HEK293T (cell line): ENCODE data around the gene PSMD5.
A peak's percentile ranks its signal among the peaks of the same experiment; 100 is the strongest.

Experiments
- CTCF ChIA-PET: fragments of 350-600 bp; formaldehyde crosslinking; extraction: SDS; loops from one replicate; lab custom pipeline; 2021; ENCODE audit warnings: antibody characterized with exemption, inconsistent platforms; lab: Yijun Ruan, JAX
- POLR2A ChIA-PET: fragments of 350-600 bp; formaldehyde crosslinking; extraction: SDS; loops from one replicate; lab custom pipeline; 2020; ENCODE audit warnings: antibody characterized with exemption, inconsistent platforms; lab: Yijun Ruan, JAX
- DNase-seq: peaks from one replicate; pipeline ENCODE4 v3.0.0; 2012; ENCODE audit warnings: mixed read lengths; ENCODE audit errors: extremely low spot score
- ARNT ChIP-seq: fragments of 450-650 bp; IDR thresholded peaks from 2 replicates; pipeline ENCODE4 v1.6.1; 2017; ENCODE audit warnings: mild to moderate bottlenecking
- BHLHE40 ChIP-seq: fragments of 450-650 bp; IDR thresholded peaks from 2 replicates; pipeline ENCODE4 v1.6.1; 2016; ENCODE audit warnings: mild to moderate bottlenecking, moderate library complexity, borderline replicate concordance
- CTBP1 ChIP-seq: fragments of 450-650 bp; IDR thresholded peaks from 2 replicates; pipeline ENCODE4 v1.6.1; 2016; ENCODE audit warnings: borderline replicate concordance
- ELF4 ChIP-seq: fragments of 450-650 bp; IDR thresholded peaks from 2 replicates; pipeline ENCODE4 v1.6.1; 2017; ENCODE audit warnings: antibody characterized with exemption
- FOXA1 ChIP-seq: fragments of 450-650 bp; IDR thresholded peaks from 2 replicates; pipeline ENCODE4 v1.6.1; 2016; ENCODE audit warnings: mild to moderate bottlenecking
- FOXK2 ChIP-seq: fragments of 450-650 bp; IDR thresholded peaks from 2 replicates; pipeline ENCODE4 v1.6.1; 2016; ENCODE audit warnings: mild to moderate bottlenecking
- FOXM1 ChIP-seq: fragments of 450-650 bp; IDR thresholded peaks from 2 replicates; pipeline ENCODE4 v1.6.1; 2017; ENCODE audit warnings: mild to moderate bottlenecking, borderline replicate concordance
- HDGF ChIP-seq: fragments of 450-650 bp; IDR thresholded peaks from 2 replicates; pipeline ENCODE4 v1.6.1; 2017; ENCODE audit warnings: antibody characterized with exemption, borderline replicate concordance
- L3MBTL2 ChIP-seq: fragments of 450-650 bp; conservative IDR thresholded peaks from 2 replicates; pipeline ENCODE4 v1.6.1; 2016; ENCODE audit warnings: mild to moderate bottlenecking
- LEF1 ChIP-seq: fragments of 450-650 bp; IDR thresholded peaks from 2 replicates; pipeline ENCODE4 v1.6.1; 2017; ENCODE audit warnings: mild to moderate bottlenecking, borderline replicate concordance
- NFRKB ChIP-seq: fragments of 450-650 bp; IDR thresholded peaks from 2 replicates; pipeline ENCODE4 v1.6.1; 2016; ENCODE audit warnings: mild to moderate bottlenecking, moderate library complexity
- PKNOX1 ChIP-seq: fragments of 450-650 bp; IDR thresholded peaks from 2 replicates; pipeline ENCODE4 v1.6.1; 2016
- SP1 ChIP-seq: fragments of 450-650 bp; IDR thresholded peaks from 2 replicates; pipeline ENCODE4 v1.6.1; 2017
- SUZ12 ChIP-seq: fragments of 450-650 bp; IDR thresholded peaks from 2 replicates; pipeline ENCODE4 v1.6.1; 2016; ENCODE audit warnings: mild to moderate bottlenecking
- TARDBP ChIP-seq: fragments of 450-650 bp; IDR thresholded peaks from 2 replicates; pipeline ENCODE4 v1.6.1; 2016
- ZNF384 ChIP-seq: fragments of 450-650 bp; IDR thresholded peaks from 2 replicates; pipeline ENCODE4 v1.6.1; 2016

PSMD5 gene

GRCh38 chr9:120868676-120869359, 26.1 kb upstream of the PSMD5 start:
- TF ChIP-seq L3MBTL2 = peak; percentile 77
- TF ChIP-seq LEF1 = no peak
- 0 out of 2 replicates have a peak, but pooled peaks have one; percentile 41 for TF ChIP-seq FOXM1
- 0 out of 2 replicates have a peak, but pooled peaks have one; percentile 29 for TF ChIP-seq SP1
- no peak for TF ChIP-seq NFRKB
- ChIA-PET CTCF (interaction anchor here (0.6 to 1.2 kb wide), 2 partner anchors 11 to 68 kb away, joined by 3 to 6 read pairs; no protein-coding TSS in a partner anchor), POLR2A (interaction anchor here (1.1 to 3.4 kb wide), 2 partner anchors 57 to 75 kb away, joined by 3 to 15 read pairs; partner anchors contain the start of gene FBXW2)
- DNase-seq = peak; percentile 96

GRCh38 chr9:120868339-120868675, 25.6 kb upstream of the PSMD5 start:
- ChIA-PET CTCF (no interaction called here), POLR2A (interaction anchor here (0.7 to 3.4 kb wide), 3 partner anchors 9 to 75 kb away, joined by 3 to 15 read pairs (median 3); partner anchors contain the start of gene FBXW2)
- no peak for DNase-seq
- no peak for TF ChIP-seq ELF4
- TF ChIP-seq L3MBTL2 = peak; percentile 80
- TF ChIP-seq LEF1 = no peak

GRCh38 chr9:120867676-120868338, 25.1 kb upstream of the PSMD5 start:
- TF ChIP-seq ELF4 (no peak), ARNT (no peak), FOXM1 (no peak), NFRKB (no peak), FOXA1 (no peak), LEF1 (no peak), CTBP1 (no peak), L3MBTL2 (no peak), ZNF384 (no peak), HDGF (no peak), BHLHE40 (no peak), SUZ12 (no peak), FOXK2 (no peak), SP1 (no peak)
- no peak for DNase-seq
- ChIA-PET POLR2A (interaction anchor here (0.7 to 3.4 kb wide), 3 partner anchors 8 to 74 kb away, joined by 3 to 15 read pairs (median 3); partner anchors contain the start of gene FBXW2), CTCF (no interaction called here)

GRCh38 chr9:120866651-120867050, 23.9 kb upstream of the PSMD5 start:
- CTCF ChIA-PET = no interaction called here
- POLR2A ChIA-PET = interaction anchor here (3.4 kb wide), 1 partner anchor 73 kb away, joined by 15 read pairs; the partner anchor contains the start of gene FBXW2
- DNase-seq = no peak
- no peak for TF ChIP-seq ZNF384
- TF ChIP-seq CTBP1 = no peak
- TF ChIP-seq FOXA1 = no peak
- TF ChIP-seq ARNT = no peak
- no peak for TF ChIP-seq BHLHE40
- TF ChIP-seq ELF4 = no peak
- no peak for TF ChIP-seq HDGF
- no peak for TF ChIP-seq SP1
- TF ChIP-seq NFRKB = no peak
- no peak for TF ChIP-seq FOXM1
- TF ChIP-seq LEF1 = no peak
- TF ChIP-seq PKNOX1 = no peak
- TF ChIP-seq FOXK2 = no peak
- TF ChIP-seq TARDBP = no peak
- TF ChIP-seq SUZ12 = no peak
- TF ChIP-seq L3MBTL2 = no peak

- CTCF ChIA-PET = interaction anchor here (0.6 kb wide), 1 partner anchor 269 kb away, joined by 6 read pairs; no protein-coding TSS in a partner anchor
- POLR2A ChIA-PET = interaction anchor here (1.4 kb wide), 1 partner anchor 73 kb away, joined by 5 read pairs; the partner anchor contains the start of gene FBXW2
- DNase-seq = no peak
- TF ChIP-seq CTBP1 (no peak), LEF1 (no peak), SUZ12 (no peak), BHLHE40 (no peak), ARNT (no peak), NFRKB (no peak)
Measured at GRCh38 chr9:120865809-120866208, 23.1 kb upstream of the PSMD5 start.

GRCh38 chr9:120865176-120865575, 22.5 kb upstream of the PSMD5 start:
- ChIA-PET POLR2A (interaction anchor here (1.4 kb wide), 1 partner anchor 72 kb away, joined by 5 read pairs; the partner anchor contains the start of gene FBXW2), CTCF (no interaction called here)
- TF ChIP-seq BHLHE40 (no peak), L3MBTL2 (no peak), SP1 (no peak), HDGF (no peak), ZNF384 (no peak), CTBP1 (no peak), LEF1 (no peak), FOXA1 (no peak), ARNT (no peak), FOXM1 (no peak), SUZ12 (no peak), TARDBP (no peak), FOXK2 (no peak), NFRKB (no peak), PKNOX1 (no peak)
- DNase-seq = no peak
